HG03025 (cell line): ENCODE results near the gene NPHP4.
"Not testable (repeated sequence)": the region's sequence is repeated elsewhere in the genome, so short reads cannot be mapped to it uniquely, and the experiment has no call there.

Source experiments
- ATAC-seq: cut with Tn5 transposase; IDR thresholded peaks from one replicate; pipeline ENCODE4 v1.9.1; 2021; ENCODE audit warnings: mild to moderate bottlenecking, moderate library complexity; ENCODE audit not compliant: unreplicated experiment, low FRiP score

The NPHP4 gene

GRCh38 chr1:5904551-5904950, 87.7 kb downstream of the NPHP4 start:
- ATAC-seq: no peak

- ATAC-seq: no peak
Measured at GRCh38 chr1:5903680-5904079, 88.5 kb downstream of the NPHP4 start.

DNA sequence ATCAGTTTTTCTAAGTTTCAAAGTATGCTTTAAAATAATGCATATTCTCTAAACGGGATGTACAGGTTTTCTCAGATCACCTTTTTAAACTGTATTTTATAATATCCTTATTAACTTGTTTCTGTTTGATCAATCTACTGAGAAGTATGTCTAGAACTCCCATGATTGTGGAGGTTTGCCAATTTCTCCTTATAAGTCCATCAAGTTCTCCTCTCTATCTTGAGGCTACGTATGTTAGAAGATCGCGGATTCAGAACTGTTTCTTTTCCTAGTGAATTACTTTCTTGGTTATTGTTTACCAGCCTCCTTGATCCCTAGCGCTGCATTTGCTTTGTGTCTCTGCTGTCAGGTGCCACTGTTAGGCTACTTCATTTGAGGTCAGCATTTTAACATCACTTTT, 89.2 kb downstream of the NPHP4 start:
- ATAC-seq: no peak

- no peak for ATAC-seq
Measured at GRCh38 chr1:5901841-5902240, 90.4 kb downstream of the NPHP4 start.

DNA sequence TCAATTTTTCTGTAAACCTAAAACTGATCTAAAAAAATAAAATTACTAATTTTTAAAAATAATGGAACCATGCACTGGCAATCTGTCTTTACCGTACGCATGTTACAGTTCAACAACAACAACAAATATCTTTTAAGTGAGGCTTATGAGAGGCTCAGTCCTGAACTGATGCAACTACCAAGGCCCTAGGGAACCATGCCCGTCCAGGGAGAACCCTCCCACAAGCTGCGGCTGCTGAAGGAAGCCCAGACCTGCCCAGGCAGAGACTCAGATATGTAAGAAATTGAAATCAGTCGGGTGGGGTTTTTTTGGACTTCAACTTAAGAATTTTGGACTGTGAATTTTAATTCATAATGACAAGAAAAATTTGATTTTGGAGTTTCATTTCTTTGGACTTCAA, 91.1 kb downstream of the NPHP4 start:
- ATAC-seq: no peak

DNA sequence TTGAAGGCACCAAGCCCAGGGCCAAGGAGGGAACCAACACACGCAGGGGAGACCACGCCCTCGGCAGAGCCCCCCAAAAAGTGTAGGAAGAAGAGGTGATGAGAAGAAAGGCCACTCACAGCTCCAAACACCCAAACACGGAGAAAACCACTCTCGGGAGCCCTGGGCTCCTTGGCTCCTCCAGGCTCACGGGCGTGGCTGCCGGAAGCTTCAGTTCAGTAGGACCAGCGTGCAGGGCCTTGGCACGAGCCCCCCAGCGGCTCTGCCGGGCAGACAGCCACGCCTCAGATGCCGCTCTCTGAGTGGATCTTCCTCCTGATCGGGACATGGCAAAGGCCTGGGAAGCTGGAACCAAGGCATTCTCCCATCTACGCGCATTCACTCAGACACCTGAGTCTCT, 94.0 kb downstream of the NPHP4 start:
- ATAC-seq: no peak

DNA sequence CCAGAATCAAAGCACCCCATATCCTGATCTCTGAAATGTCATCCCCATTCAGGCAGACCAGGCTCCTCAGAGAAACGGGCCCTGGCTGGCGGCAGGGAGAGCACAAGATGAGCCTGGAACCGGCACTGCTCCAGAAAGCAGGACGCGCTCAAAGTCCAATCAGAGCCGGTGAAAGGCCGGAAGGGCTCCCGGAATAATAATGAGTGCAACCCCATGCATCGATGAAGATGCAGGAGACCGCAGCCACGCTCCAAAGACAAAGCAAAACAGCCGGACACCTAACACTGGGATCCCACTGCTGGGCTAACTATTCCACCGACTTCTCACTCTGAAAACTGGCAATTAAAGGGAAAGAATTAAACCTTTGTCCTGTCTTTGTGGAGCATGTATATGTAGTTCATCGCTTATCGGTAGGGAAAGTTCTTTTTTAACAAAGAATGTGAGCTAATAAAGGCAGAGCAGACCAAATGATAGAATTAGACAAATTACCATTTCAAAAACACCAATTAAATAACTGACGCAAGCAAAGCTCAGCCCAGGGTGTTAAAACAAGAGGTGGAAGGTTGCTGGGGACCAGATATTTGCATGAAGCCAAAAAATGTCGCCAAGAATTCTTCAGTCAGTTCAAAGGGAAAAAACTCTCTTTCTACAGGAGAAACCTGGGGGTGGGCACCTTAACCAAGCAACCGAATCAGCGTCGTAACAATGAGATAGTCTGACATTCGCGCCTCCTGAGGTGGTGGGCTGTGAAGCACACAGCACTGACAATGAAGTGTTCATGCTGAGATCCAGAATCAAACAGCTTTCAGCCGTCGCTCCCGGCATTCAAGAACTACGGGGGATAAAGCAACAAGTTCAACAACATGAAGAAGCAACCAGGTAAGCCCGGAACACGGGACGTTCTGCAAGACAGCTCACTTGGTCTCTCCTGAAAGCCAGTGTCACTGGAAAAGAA, 95.2 kb downstream of the NPHP4 start:
- ATAC-seq: no peak

GRCh38 chr1:5895446-5896406, 96.5 kb downstream of the NPHP4 start:
- no peak for ATAC-seq

DNA sequence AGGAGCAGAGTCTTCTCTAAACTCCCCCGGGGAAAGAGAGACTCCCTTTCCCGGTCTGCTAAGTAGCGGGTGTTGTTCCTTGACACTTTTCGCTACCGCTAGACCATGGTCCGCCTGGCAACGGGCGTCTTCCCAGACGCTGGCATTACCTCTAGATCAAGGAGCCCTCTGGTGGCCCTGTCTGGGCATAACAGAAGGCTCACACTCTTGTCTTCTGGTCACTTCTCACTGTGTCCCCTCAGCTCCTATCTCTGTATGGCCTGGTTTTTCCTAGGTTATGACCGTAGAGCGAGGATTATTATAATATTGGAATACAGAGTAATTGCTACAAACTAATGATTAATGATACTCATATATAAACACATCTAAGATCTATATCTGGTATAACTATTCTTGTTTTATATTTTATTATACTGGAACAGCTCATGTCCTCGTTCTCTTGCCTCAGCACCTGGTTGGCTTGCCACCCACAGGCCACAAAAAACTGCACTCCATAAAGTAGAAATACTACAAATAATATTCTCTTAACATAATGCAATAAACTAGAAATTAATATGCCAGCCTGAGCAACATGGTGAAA, 98.4 kb downstream of the NPHP4 start:
- ATAC-seq: not testable (repeated sequence)

DNA sequence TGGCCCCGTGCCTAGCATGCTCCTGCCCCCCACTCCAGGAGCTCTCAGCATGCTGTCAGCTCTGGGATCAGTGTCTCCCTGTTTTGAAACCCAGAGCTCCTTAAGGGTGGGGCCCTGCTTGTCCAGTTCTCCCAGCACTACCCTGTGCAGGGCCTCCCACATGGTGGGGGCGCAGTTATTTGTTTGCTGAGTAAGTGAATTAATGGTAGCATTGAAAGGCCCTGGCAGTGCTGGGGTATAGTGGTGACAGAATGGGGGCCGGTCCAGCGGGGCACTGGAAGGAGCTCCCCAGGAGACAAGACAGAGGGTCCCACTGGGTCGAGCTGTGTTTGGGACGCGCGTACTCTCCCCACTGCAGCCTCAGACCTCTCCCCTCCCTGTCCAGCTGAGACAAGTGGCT, 99.9 kb downstream of the NPHP4 start:
- no peak for ATAC-seq

- no peak for ATAC-seq
Measured at GRCh38 chr1:5891736-5892135, 100.5 kb downstream of the NPHP4 start.

GRCh38 chr1:5891137-5891536, 101.1 kb downstream of the NPHP4 start:
- ATAC-seq: no peak

GRCh38 chr1:5890346-5891106, 101.7 kb downstream of the NPHP4 start:
- no peak for ATAC-seq

- ATAC-seq: no peak
Measured at GRCh38 chr1:5889901-5890300, 102.3 kb downstream of the NPHP4 start.

- ATAC-seq: no peak
Measured at GRCh38 chr1:5889462-5889861, 102.8 kb downstream of the NPHP4 start.

DNA sequence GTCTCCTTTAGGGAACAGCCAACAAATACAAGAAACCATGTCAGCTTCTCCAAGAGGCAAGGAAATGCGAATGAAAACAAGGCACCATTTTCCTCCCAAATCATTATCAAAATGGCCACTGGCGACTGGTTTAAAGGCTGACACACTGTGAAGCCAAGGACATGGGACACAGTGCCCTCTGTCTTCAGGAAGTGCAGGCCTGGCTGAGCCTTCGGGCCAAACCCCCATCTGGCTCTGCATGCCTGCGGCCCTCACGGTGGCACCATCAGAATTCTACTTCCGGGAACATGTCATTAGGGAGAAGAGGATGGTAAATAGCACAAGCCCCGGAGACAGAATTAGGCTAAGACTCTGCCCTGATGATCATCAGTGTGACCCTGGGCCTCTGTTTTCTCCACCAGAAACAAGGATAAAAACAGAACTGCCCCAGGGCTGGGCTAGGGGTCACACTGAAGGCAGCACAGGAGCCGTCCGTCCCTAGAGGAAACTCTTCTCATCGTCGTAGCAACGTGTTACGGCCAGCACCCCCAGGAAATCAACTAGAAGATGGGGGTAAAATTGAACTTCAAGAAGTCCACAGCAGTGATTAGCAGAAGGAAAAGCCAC, 103.5 kb downstream of the NPHP4 start:
- ATAC-seq: no peak

DNA sequence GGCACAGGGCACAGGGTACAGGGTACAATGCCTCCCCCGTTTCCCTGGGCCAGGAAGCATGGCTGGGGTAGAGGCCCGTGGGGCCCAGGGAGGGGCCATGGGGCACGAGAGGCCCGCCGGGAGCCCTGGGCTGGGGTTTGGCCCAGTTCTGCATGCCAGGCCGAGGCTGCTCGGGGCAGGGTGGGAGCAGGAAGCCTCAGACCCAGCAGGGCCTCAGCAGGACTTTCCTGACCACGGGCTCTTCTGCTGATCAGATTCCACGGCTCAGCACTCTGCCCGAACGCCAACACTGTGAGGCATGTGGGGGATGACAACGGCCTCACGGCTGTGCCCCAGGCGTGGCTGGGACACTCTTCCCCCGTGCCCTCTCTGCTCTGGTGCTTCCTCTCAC, 104.3 kb downstream of the NPHP4 start:
- no peak for ATAC-seq

GRCh38 chr1:5887349-5887970, 104.8 kb downstream of the NPHP4 start:
- no peak for ATAC-seq
